GM12864 (cell line): ENCODE results near the gene THBS1.

ENCODE experiments used
- DNase-seq: peaks from one replicate; pipeline ENCODE4 v3.0.0-alpha.2; 2011; ENCODE audit warnings: low read depth
- H3K4me3 ChIP-seq: 2 replicates; pipeline ENCODE4 v1.5.1; 2011; ENCODE audit warnings: mild to moderate bottlenecking, low read depth, low read length, control low read depth
- TF ChIP-seq, protein P1 (sequence below): IDR thresholded peaks from 2 replicates; pipeline ENCODE4 v1.5.1; 2011; ENCODE audit warnings: low read depth, mild to moderate bottlenecking, moderate library complexity, low read length, control low read depth, inconsistent platforms; ENCODE audit errors: missing control alignments

The THBS1 gene

DNA sequence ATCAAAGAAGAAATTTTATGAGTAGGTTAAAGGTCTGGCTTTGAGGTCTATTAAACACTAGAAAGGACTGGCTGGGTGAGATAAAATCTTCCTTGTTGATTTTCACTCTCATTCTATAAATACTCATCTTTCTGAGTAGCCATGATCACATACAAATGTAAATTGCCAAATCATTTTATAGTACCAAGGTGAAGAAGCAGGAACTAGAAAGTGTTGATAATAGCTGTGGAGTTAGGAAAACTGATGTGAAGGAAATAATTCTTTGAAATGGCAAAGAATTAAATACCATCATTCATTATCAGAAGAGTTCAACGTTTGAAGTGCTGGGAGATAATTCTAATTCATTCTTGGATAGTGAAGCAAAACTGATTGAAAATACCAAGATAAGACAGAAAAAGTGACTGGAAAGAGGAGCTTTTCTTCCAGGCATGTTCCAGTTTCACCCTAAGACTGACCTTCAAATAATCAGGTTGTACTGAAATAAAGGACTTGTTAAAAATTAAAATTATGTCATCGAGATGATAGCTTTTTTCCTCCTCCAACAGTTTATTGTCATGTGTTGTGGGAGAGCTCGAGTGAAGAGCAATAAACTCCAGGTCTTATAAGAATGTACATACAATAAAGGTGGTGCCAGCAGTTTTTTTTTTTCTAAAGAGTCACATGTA is 17.4 kb downstream of the THBS1 start:
- TF ChIP-seq, protein P1, sequence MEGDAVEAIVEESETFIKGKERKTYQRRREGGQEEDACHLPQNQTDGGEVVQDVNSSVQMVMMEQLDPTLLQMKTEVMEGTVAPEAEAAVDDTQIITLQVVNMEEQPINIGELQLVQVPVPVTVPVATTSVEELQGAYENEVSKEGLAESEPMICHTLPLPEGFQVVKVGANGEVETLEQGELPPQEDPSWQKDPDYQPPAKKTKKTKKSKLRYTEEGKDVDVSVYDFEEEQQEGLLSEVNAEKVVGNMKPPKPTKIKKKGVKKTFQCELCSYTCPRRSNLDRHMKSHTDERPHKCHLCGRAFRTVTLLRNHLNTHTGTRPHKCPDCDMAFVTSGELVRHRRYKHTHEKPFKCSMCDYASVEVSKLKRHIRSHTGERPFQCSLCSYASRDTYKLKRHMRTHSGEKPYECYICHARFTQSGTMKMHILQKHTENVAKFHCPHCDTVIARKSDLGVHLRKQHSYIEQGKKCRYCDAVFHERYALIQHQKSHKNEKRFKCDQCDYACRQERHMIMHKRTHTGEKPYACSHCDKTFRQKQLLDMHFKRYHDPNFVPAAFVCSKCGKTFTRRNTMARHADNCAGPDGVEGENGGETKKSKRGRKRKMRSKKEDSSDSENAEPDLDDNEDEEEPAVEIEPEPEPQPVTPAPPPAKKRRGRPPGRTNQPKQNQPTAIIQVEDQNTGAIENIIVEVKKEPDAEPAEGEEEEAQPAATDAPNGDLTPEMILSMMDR = no peak
- no peak overlapping the region for H3K4me3 ChIP-seq
- no peak for DNase-seq

DNA sequence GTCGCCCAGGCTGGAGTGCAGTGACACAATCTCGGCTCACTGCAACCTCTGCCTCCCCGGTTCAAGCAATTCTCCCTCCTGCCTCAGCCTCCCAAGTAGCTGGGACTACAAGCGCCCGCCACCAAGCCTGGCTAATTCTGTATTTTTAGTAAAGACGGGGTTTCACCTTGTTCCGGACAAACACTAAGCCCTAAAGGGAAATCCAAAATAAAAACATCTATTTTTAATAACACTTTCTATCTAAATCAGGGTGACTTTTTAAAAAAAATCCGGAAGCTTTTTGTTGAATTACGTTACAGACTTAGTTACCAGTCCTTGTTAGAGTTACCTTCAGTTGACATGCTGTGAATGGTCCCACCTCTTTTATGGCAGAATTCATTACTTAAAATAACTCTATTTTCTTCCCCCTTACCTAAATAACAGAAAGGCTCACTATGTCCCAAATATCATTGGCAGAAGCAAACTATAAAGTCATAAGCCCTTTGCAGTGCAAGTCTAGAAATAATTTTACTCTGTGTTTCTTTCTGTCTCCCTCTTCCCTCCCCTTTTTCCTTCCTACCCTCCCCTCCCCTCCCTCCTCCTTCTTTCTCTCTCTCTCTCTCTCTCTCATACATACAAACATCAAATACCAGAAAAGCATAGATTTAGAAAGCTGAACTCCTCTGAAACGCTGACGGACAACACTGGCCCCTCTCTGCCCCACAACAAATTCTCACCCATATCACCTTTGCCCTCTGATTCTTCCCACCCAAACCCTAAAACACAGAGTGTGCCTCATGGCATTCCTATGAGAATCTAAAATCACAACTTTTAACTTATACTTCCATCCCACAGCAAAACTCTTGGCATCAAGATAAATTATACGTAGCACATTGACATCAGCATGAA is 18.3 kb downstream of the THBS1 start:
- TF ChIP-seq, protein P1 = no peak
- DNase-seq = no peak
- H3K4me3 ChIP-seq = no peak overlapping the region

DNA sequence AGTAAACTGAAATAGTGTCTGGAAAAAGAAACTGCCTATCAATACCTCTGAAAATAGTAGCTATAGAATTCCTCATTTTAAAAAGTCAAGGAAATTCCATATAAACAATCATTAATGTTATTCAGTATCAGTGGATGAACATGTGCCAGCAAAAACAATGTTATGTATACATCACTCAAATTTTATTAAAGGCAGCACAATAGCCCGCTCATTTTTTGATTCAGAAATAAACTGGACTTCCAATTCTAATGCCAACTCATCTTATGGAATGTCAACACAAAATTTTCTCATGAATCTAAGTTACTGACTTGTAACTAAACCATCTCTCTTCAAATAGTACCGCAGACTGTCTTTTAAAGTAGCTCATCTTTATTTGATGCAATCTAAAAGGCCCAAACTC is 19.0 kb downstream of the THBS1 start:
- TF ChIP-seq, protein P1 = no peak
- no peak overlapping the region for H3K4me3 ChIP-seq
- no peak for DNase-seq

DNA sequence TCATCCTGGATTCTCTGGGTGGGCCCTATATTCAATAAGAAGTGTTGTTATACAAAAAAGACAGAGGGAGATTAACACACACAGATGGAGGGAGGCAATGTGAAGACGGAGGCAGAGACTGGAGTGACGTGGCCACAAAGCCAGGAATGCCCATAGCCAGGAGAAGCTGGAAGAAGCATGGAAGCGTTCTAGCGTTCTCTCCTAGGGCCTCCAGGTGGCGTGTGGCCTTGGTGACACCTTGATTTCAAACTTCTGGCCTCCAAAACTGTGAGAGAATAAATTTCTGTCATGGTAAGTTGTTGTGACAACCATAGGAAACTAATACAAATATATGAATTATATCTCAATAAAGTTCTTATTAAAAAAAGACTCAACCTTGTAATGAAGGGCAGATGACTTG is 21.3 kb downstream of the THBS1 start:
- H3K4me3 ChIP-seq = no peak overlapping the region
- DNase-seq = no peak
- TF ChIP-seq, protein P1 = peak; percentile 33

DNA sequence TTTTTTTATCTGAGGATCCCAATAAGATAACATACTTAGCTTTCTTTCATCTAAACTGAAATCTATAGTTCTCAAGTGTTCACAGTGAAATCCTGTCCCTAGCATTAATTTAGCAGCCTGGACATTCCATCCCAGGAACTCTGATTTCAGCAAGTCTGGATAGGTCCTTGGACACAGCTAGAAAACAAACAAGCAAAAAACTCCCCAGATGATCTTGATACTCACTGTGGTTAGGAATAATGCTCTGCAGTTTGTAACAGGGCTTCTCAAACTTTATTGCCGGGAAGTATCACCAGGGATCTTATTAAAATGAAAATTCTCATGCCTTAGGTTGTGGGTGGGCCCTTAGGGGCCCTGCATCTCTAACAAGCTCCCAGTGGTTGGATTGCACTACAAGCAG is 24.3 kb downstream of the THBS1 start:
- TF ChIP-seq, protein P1 = no peak
- H3K4me3 ChIP-seq = no peak overlapping the region
- no peak for DNase-seq

DNA sequence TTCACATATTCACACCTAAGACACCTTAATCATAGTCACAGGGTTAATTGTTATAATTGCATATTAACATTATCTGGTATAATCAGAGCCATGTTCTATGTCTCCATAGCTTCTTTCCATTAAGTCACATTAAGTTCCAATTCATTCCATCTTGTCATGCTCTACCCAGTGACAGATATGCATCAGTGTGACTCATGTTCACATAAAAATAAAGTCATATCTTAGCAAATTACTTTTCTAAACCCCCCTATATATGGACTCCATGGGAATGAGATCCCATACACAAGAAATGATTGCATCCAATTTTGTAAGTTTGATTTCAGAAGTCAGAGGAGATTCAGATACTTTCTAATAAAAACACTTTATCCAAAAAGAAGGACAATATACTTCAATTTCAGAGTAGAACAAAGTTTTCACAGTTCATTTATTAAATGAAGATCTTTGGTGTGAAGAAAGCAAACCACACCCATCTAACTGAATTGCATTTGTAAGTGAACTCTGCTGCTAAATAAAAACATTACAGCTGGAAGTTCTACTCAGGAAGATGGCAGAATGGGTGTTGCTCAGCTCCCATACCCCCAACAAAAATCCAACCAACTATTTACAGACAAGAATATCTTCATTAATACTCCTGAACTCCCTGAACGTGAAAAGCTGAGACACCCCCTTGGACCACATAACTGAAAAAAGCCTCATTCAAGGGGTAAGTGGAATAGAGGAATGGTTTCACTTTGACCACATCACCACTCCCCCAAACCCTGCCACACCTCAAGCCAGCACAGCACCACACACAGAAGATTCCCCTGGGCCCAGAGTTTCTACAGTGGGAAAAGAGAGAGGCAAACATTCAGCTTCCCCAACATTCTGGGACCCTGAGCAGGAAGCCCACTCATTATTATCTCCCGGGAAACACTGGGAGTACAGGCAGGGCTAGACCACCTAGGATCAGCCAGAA is 27.6 kb downstream of the THBS1 start:
- TF ChIP-seq, protein P1 = no peak
- H3K4me3 ChIP-seq = no peak overlapping the region
- no peak for DNase-seq
